ENCODE measurements around the gene KMT2C.
"Not testable (repeated sequence)": the region's sequence is repeated elsewhere in the genome, so short reads cannot be mapped to it uniquely, and the experiment has no call there.

Gene KMT2C

GRCh38 chr7:152402384-152403250, 33.2 kb downstream of the KMT2C start:
- DNase-seq, result no peak

GRCh38 chr7:152399344-152399743, 36.5 kb downstream of the KMT2C start:
- no peak for DNase-seq

- DNase-seq, result no peak
Observed at GRCh38 chr7:152395112-152395511, 40.7 kb downstream of the KMT2C start.

GRCh38 chr7:152394214-152394613, 41.6 kb downstream of the KMT2C start:
- not testable (repeated sequence) for DNase-seq

GRCh38 chr7:152392254-152392653, 43.5 kb downstream of the KMT2C start:
- DNase-seq, result no peak

GRCh38 chr7:152386136-152386764, 49.6 kb downstream of the KMT2C start:
- not testable (repeated sequence) for DNase-seq

GRCh38 chr7:152384235-152385200, 51.3 kb downstream of the KMT2C start:
- not testable (repeated sequence) for DNase-seq

GRCh38 chr7:152383341-152384234, 52.2 kb downstream of the KMT2C start:
- DNase-seq, result no peak

- DNase-seq, result no peak
Observed at GRCh38 chr7:152382244-152382643, 53.6 kb downstream of the KMT2C start.

GRCh38 chr7:152380931-152381578, 54.7 kb downstream of the KMT2C start:
- DNase-seq, result not testable (repeated sequence)

GRCh38 chr7:152378497-152378896, 57.3 kb downstream of the KMT2C start:
- not testable (repeated sequence) for DNase-seq

- DNase-seq, result not testable (repeated sequence)
Observed at GRCh38 chr7:152376716-152377484, 58.9 kb downstream of the KMT2C start.

GRCh38 chr7:152370297-152370696, 65.5 kb downstream of the KMT2C start:
- DNase-seq, result no peak

- DNase-seq, result no peak
Observed at GRCh38 chr7:152369518-152369917, 66.3 kb downstream of the KMT2C start.

GRCh38 chr7:152367170-152367569, 68.6 kb downstream of the KMT2C start:
- DNase-seq, result no peak

GRCh38 chr7:152366662-152367061, 69.1 kb downstream of the KMT2C start:
- no peak for DNase-seq

- DNase-seq, result no peak
Observed at GRCh38 chr7:152365982-152366603, 69.7 kb downstream of the KMT2C start.

GRCh38 chr7:152363798-152364197, 72.0 kb downstream of the KMT2C start:
- no peak for DNase-seq

GRCh38 chr7:152362128-152362926, 73.5 kb downstream of the KMT2C start:
- DNase-seq, result no peak
